Head of caudate nucleus (tissue), 42 donors: ENCODE data around the gene CPS1.

Experiments
- DNase-seq, 42 donors: peaks; one replicate each; pipeline versions ENCODE4 v3.0.0 to v3.0.0-alpha.2; 2020 to 2021; ENCODE audit warnings: mixed read lengths in 7 of 42
- intact Hi-C: fragments of 100-400 bp; cut with DNase I; formaldehyde crosslinking; loops from one replicate; pipeline ENCODE4 v1.15.0; 2022

CPS1 gene

DNA sequence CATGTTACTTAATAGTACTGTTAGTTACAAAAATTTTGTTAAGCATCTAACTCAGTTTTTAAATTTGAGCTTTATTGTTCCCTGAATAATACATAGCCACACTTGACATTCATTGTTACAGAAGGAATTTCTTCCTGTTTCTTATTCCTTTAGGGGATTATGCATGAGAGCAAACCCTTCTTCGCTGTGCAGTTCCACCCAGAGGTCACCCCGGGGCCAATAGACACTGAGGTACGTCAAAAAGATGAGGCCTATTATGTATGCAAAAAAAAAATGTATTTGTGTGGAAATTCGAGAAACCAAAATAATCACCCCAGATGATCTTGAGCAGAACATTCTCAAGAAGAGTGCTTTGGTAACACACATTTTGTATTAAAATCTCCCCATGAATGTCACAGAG, 36.3 kb downstream of the CPS1 start:
- no peak for DNase-seq
- intact Hi-C loops = no loop called here

DNA sequence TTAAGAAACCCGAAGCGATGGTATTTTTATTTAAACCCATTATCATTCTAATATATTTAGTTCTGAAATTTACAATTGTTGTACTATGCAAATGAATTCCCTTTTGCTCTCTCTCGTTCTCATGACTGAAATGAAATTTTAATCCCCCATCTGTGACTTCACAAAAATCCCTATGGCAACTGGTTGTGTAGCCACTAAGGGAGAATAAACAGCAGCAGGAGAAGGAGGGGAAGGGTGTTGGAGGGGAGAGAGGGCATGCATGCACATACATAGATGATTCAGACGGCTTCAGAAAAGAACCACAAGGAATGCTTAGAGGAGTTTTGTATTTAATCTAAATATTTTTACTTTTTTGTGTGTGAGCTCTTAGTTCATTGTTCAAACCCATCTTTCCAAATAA, 36.8 kb downstream of the CPS1 start:
- intact Hi-C loops = no loop called here
- no peak for DNase-seq

DNA sequence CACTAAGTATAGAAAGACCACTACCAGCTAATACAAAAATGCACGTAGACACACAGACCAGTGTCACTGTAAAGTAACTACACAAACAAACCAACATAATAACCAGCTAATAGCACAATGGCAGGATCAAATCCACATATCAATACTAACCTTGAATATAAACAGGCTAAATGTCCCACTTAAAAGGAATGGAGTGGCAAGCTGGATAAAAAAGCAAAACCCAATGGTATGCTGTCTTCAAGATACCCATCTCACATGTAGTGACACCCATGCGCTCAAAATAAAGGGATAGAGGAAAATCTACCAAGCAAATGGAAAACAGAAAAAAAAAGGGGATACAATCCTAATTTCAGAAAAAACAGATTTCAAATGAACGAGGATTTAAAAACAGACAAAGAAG, 41.8 kb downstream of the CPS1 start:
- DNase-seq = no peak
- intact Hi-C loops = no loop called here

DNA sequence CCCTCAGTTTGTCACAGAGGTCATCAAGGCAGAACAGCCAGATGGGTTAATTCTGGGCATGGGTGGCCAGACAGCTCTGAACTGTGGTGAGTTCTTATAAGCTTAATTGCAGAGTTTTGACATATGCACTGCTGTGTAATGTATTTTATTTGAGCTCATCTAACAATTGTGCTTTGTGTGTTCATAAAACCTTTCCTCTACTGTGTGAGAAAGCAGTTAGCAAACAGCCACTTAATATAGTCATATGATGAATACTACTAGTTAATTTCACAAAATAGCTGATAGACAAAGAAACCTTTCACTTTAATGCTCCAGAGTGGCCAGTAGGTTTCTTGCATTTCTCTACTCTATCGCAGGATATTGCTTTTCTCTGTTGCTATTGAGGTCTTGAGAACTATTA, 43.1 kb downstream of the CPS1 start:
- intact Hi-C loops = no loop called here
- DNase-seq = no peak

DNA sequence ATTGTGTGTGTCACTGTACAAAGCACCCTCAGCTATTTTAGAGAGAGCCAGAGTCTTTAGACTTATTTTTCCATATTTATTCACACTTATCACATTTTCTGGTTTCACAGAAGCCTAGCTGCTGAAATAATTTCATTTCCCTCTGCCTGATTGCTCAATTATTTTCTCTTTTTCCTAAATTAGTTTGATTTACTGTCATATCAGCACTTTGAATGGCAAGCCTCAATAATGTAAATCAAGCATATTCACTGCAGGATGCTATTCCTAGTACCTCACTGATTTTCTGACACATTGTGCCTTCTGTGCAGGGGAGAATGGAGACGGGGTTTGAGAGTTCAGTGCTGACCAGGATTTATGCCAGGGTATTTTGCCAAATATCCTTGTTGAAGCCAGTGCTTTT, 48.3 kb downstream of the CPS1 start:
- intact Hi-C loops = no loop called here
- no peak for DNase-seq

DNA sequence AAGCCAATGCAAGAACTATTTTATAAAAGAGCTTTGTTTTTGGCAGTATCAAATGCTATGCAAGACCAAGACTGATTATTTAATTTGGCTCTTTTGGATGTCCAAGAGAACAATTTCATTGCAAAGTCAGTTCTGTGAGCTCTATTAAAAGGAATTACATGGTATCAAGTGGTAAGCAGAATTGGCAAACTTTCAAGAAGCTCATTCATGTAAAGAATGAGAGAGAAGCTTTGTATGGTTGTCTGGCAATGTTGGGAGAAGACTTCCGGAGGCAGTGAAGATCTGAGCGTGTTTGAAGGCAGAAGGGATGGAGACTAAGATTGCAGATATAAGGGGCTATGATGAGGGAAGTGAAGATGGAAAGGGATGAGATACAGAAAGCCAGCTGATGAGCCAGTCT, 49.6 kb downstream of the CPS1 start:
- intact Hi-C loops = no loop called here
- DNase-seq = no peak

DNA sequence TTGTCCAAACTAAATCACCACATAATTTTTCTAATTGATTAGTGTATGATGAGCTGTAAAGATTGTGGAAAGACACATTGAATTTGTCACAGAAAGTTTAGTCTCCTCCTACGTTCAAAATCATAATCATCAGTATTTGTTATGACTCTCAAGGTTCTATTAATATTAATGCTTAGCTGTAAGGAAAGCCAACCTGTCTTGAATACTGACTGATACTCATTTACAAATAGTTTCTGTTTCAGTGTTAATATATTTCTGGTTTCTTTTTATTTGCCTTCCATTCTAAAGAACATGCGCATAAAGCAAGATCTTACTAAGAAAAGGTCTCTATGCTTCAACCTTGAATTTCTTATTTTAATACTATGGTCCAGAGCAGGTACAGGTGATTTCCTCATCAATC, 55.1 kb downstream of the CPS1 start:
- DNase-seq = no peak
- intact Hi-C loops = no loop called here

DNA sequence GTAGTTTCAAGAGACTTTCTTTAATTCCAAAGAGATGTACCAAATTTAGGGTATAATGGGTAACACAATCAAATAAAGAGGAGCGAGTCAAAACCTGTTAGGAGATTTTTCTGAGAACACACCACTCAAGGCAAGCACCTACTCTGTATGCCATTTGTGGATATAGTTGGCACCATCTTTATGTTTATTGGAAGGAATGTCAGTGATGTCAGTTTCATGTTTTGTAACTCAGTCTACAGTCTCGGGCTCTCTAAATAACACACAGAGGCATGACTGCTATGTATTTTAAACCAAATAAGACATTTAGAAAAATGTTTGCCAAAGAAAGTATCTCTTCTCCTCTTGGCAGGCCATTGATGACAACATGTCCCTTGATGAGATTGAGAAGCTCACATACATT, 59.7 kb downstream of the CPS1 start:
- DNase-seq = no peak
- intact Hi-C loops = no loop called here

DNA sequence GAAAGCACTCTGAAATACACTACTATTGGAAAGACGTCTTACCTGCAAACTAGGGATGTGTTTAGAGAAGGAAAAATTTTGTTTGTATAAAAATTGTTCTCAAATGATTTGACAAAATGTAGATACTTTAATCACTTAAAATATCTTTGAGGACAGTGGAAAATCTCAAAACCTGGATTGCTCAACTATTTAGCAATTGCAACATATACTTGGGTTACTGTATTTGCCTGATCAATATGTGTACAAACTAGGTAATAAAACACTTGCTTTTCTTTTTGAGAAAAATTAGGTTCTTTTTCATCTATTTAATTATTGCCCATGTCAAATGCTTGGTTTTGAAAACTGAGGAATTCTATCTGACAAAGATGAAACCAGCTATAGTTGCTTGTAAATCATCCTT, 60.9 kb downstream of the CPS1 start:
- no peak for DNase-seq
- intact Hi-C loops = no loop called here

DNA sequence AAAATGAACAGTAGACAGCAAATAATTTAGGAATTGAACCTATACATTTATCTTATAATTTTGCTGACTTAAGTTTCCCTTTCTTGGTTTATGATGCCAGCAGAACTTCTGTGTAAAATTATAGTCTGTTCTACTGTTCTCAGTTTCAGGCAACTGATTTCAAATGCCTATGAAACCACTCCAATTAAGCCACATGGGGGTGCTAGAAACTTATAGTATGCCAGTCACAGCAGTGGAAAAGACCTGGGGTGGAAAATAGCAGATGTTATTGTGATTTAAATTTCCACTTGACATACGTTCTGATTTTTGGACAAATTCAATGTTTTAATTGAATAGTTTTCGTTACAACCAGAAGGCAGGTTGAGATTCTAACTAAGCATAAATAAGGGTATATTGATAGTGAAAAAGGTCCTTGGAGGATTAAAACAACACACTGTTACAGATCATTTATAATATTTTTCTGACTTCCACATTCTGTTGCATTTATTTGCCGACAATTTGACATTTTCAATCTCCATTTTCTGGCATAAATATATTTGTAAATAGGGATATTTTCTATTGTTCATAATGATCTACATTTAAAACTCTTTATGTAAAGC, 61.4 kb downstream of the CPS1 start:
- DNase-seq = peak in 26 of 42 donors; percentile 7 to 87 (median 51)
- intact Hi-C loops = no loop called here

DNA sequence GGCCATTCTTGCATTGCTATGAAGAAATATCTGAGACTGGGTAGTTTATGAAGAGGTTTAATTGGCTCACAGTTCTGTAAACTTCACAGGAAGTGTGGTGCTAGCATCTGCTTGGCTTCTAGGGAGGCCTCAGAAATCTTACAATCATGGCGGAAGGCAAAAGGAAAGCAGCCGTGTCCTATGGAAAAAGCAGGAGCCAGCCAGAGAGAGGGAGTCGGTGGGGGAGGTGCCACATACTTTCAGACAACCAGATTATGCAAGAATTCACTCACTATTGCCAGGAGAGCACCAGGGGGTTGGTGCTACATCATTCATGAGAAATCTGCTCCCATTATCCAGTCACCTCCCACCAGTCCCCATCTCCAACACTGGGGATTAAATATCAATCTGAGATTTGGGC, 64.1 kb downstream of the CPS1 start:
- DNase-seq = no peak
- intact Hi-C loops = no loop called here

DNA sequence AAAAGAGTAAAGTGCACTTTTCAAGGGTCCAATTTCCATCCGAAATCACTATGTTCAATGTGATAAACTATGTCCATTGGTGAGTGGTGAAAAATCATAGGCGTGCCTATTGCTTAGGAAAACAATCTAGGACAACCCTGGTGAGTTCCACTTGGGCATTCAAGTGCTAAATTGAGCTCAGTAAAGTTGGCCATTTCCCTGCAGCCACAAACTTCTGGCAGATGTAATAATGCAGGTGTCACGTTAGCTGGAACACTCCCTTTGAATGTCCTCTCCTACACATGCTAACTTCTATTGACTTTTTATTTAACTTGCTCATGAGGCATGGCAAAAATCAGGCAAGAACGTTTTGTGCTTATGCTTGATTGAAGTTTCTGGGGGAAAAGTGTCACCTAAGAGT, 67.1 kb downstream of the CPS1 start:
- intact Hi-C loops = no loop called here
- DNase-seq = no peak

DNA sequence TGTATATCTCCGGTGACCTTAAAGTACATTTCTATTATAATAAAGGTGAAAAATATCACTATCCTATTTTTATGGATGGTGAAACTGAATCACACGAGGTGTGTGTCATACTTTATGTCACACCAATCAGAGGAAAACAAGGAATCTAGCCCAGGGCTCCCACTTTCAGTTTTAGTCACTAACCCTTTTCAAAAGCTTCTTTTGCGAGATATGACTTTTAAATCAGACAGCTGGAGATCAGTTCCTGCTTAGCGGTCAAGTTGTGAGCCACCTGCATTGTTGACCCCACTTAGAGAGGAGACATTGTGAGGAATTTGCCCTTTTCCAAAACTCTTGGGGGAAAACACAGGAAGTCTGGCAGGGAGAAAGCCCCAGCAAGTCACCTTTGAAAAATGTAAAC, 70.5 kb downstream of the CPS1 start:
- DNase-seq = no peak
- intact Hi-C loops = no loop called here

DNA sequence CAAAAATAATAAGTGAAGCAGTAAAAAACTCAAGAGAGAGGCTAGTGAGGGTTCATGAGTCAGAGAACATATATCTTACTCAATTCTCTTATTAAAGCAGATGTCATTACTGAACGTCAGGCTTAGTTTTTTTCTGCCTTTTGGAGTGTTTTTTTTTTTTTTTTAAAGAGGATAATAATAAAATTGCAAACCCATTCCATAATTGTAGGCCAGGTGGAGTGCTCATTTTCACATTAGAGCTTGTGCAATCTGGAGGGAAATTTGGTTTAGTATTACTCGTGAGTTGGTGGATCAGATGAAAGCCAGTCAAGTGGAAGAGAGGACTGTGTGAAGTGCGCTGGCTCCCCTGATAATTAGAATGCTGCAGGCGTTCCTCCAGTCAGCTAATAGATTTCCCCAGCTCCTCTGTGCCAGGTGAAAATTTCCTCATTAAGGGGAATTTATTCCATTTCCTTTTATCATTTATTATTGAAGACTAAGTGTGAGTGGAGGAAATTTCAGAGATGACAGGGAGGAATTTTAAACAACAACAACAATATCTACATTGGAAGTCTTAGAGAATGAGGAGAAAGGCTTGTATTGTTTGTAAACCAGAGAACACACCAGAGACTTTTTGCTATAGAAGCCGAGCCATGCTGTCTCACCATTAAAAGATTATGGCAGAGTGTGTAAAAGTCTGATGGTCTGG, 74.6 kb downstream of the CPS1 start:
- intact Hi-C loops = no loop called here
- peak in 24 of 42 donors; percentile 4 to 57 (median 22) for DNase-seq

DNA sequence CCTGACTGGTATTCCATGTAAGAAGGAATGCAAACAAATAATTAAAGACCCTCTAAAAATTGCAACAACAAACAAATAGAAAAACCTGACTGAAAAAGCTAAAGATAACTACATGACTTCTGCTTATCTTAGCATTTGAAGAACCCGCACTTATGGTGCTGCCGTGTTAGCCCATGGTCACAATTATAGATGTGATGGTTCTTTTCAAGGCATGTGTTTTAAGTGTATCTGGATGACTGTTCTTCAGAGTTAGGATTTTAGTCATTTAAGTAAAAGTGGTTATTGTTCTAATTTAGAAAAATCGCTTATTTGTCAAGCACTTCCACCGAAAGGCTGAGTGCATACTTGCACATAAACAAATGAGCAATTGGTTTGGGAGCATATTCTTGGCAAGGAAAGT, 77.3 kb downstream of the CPS1 start:
- no peak for DNase-seq
- intact Hi-C loops = no loop called here

DNA sequence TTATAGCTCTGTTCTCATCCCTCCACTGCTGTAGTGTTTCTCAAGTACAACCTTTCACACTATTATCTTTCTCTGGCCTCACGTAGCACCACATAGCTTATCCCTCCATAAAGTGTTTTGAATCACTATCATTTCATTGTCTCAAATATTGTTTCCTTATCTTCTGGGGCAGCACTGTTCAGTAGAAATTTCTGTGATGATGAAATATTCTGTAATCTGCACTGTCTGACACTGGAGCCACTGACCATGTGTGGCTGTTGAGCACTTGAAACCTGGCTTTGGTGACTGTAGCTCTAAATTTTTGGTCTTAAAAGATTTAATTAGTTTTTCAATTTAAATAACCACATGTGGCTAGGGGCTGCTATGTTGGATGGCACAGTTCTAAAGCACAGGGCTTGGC, 78.9 kb downstream of the CPS1 start:
- intact Hi-C loops = no loop called here
- no peak for DNase-seq

DNA sequence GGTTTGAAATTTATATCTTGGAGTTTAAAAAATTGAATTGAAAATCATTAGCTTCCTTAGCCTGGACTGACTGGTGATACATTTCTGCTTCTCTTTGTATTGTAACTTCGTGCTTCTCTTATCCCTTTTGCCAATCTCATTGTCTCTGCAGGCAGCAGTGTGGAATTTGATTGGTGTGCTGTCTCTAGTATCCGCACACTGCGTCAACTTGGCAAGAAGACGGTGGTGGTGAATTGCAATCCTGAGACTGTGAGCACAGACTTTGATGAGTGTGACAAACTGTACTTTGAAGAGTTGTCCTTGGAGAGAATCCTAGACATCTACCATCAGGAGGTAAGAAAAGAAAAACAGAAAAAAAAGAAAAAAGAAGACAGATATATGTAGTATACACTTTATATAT, 85.9 kb downstream of the CPS1 start:
- intact Hi-C loops = no loop called here

DNA sequence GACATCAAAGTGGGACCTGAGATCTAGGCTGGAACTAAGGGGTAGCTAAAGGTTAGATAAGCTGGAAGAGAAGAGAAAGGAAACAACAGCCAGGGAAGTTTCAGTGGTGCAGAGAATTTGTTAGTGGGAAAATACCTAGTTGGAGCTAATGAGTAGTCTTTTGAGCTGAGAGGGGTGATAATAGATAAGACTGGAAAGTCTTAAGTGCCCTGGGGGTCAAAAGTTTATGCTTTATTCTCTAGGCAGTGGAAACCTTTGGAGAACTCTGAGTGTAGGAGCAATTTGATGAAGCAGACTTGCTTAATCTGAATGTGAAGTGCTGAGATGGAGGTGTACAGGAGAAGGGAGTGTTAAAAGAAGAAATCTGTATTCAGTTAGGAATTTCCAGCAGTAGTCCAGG, 90.8 kb downstream of the CPS1 start:
- intact Hi-C loops = no loop called here
- DNase-seq = no peak

More for the DNA sequence above, 85.9 kb downstream of the CPS1 start:
- no peak for DNase-seq

DNA sequence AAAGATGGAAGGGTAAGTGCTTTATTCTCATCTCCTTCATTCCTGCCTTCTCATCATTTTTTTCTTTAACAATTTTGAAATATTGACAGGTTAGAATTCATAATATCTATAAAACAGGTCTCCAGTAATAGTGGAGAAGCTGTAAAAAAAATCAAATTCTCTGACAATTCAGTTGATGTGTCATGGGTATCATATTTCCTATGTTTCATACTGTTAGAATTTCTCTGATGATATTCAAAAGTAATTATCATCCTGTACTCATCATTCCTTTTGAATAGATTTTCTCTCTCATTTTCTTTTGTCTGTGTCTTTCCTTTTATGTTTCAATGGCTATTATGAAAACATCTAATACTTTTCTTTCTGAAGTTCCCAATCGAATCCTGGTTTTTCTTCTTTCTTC, 97.7 kb downstream of the CPS1 start:
- DNase-seq = no peak
- intact Hi-C loops = no loop called here

DNA sequence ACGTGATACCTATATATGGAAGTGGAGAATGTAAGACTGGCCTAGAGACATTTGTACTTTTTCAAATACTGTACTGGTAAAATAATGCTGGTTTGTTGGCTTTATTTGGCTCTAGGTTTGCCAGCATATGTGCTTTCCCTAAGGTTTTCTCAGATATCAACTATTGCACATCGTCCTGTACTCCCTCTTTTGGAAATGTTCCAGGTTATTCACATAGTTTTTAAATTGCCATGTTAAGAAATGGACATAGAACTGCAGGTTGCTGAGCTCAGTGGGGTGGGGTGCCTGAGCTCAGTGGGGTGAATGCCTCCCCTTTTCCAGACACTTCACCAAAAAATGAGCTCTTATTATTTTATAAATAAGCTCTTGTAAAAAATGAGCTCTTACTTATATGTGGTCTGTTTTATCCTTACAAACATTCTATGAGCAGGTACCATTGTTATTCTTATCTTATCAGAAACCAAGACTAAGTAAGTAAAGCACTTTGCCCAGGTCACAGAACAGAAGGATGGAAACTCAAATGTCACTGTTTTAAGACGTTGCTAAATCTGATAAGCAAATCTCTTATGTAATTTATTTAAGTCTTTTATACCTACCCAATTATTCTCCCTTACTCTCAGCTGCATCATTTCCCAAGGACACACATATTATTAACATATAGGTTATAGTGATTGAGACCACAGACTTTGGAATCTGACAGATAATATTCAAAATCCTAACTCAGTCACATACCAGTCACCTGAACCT, 99.0 kb downstream of the CPS1 start:
- DNase-seq = no peak
- intact Hi-C loops = no loop called here

DNA sequence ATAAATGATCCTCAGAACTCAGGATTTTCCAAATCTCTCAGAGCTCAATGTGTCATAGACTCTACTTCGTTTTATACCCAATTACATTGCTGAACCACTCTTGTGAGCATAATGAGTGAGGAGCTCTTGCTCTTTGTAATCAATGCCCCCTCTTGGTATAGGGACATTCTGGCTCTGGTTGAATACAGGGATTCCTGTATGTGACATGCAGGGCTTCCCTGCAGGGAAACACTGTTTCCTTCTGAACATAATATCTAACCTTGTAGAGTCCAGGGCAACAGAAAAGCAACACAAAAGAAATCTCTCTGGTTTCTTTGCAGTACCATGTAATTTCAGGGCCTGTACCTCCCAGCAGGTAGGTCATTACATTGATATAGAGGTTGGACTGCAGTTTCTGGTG, 101.5 kb downstream of the CPS1 start:
- intact Hi-C loops = no loop called here

More for the DNA sequence above, 101.5 kb downstream of the CPS1 start:
- DNase-seq = no peak
